HG03565 (cell line): ENCODE measurements around the gene BDNF.
A peak's percentile ranks its signal among the peaks of the same experiment; 100 is the strongest.

Experiments used
- ATAC-seq: cut with Tn5 transposase; IDR thresholded peaks from one replicate; pipeline ENCODE4 v1.9.1; 2021; ENCODE audit warnings: mild to moderate bottlenecking, moderate library complexity; ENCODE audit not compliant: unreplicated experiment

Gene BDNF

GRCh38 chr11:27707676-27708075 is 7.4 kb upstream of the BDNF start:
- no peak for ATAC-seq

- peak; percentile 64 for ATAC-seq
These were observed 5.9 kb upstream of the BDNF start for GRCh38 chr11:27705873-27706820.

- no peak for ATAC-seq
These were observed 3.2 kb upstream of the BDNF start for GRCh38 chr11:27703481-27703880.

GRCh38 chr11:27702811-27703210 is 2.6 kb upstream of the BDNF start:
- no peak for ATAC-seq

GRCh38 chr11:27701355-27702105 is 1.3 kb upstream of the BDNF start:
- peak; percentile 33 for ATAC-seq

GRCh38 chr11:27699926-27700350 is 317 bp downstream of the BDNF start:
- no peak for ATAC-seq

- no peak for ATAC-seq
These were observed 871 bp downstream of the BDNF start for GRCh38 chr11:27699242-27699925.

- peak; percentile 51 for ATAC-seq
These were observed 1.4 kb downstream of the BDNF start for GRCh38 chr11:27698872-27699241.

- no peak for ATAC-seq
These were observed 2.5 kb downstream of the BDNF start for GRCh38 chr11:27697679-27698275.

GRCh38 chr11:27696961-27697360 is 3.3 kb downstream of the BDNF start:
- no peak for ATAC-seq

GRCh38 chr11:27696115-27696514 is 4.1 kb downstream of the BDNF start:
- no peak for ATAC-seq

GRCh38 chr11:27694992-27695391 is 5.3 kb downstream of the BDNF start:
- ATAC-seq: no peak

- no peak for ATAC-seq
These were observed 6.9 kb downstream of the BDNF start for GRCh38 chr11:27693398-27693797.

GRCh38 chr11:27692781-27693180 is 7.5 kb downstream of the BDNF start:
- no peak for ATAC-seq

- ATAC-seq: no peak
These were observed 12.2 kb downstream of the BDNF start for GRCh38 chr11:27688076-27688475.

GRCh38 chr11:27681664-27682063 is 18.6 kb downstream of the BDNF start:
- no peak for ATAC-seq

- no peak for ATAC-seq
These were observed 20.9 kb downstream of the BDNF start for GRCh38 chr11:27679136-27680015.

GRCh38 chr11:27678242-27678641 is 22.0 kb downstream of the BDNF start:
- ATAC-seq: no peak

- no peak for ATAC-seq
These were observed 23.1 kb downstream of the BDNF start for GRCh38 chr11:27677108-27677507.
